BLaER1 treated with 17β-estradiol and CSF1 and Interleukin-3, amounts not matched to agents 10 nM and 100 nM (cell line): ENCODE measurements around the gene PTPN3.
"Not testable (repeated sequence)": the region's sequence is repeated elsewhere in the genome, so short reads cannot be mapped to it uniquely, and the experiment has no call there.

Experiments used
- H3K27ac ChIP-seq, 11 experiments: shearing (Covaris generic); formaldehyde crosslinking; 2 replicates each; pipeline ENCODE4 v1.8.1; 2022
- H3K27me3 ChIP-seq, 11 experiments: shearing (Covaris generic); formaldehyde crosslinking; 2 replicates each; pipeline ENCODE4 v1.8.1; 2022
- H3K36me3 ChIP-seq, 11 experiments: shearing (Covaris generic); formaldehyde crosslinking; 2 replicates each; pipeline ENCODE4 v1.8.1; 2022
- H3K4me1 ChIP-seq, 10 experiments: shearing (Covaris generic); formaldehyde crosslinking; 2 replicates each; pipeline ENCODE4 v1.8.1; 2022
- H3K4me2 ChIP-seq, 11 experiments: shearing (Covaris generic); formaldehyde crosslinking; 2 replicates each; pipeline ENCODE4 v1.8.1; 2022
- H3K4me3 ChIP-seq, 10 experiments: shearing (Covaris generic); formaldehyde crosslinking; 2 replicates each; pipeline ENCODE4 v1.8.1; 2022
- H3K9ac ChIP-seq, 11 experiments: shearing (Covaris generic); formaldehyde crosslinking; 2 replicates each; pipeline ENCODE4 v1.8.1; 2022
- H3K9me3 ChIP-seq, 11 experiments: shearing (Covaris generic); formaldehyde crosslinking; replicated peaks in 1 of 11; 2 replicates each; pipeline ENCODE4 v1.8.1; 2022
- H4K20me1 ChIP-seq, 11 experiments: shearing (Covaris generic); formaldehyde crosslinking; 2 replicates each; pipeline ENCODE4 v1.8.1; 2022
- Cebpa-rat ChIP-seq, 11 experiments: shearing (Covaris generic); IDR thresholded peaks; 2 replicates each; pipeline ENCODE4 v1.8.1; 2022

Gene PTPN3

GRCh38 chr9:109498195-109499092 is at the start of gene PTPN3:
PTPN3 (minus strand) TSS chr9:109498307; CDS start chr9:109463434, 34,873 bp downstream.
- H3K27ac ChIP-seq, result no peak within 1 kb of the TSS
- no peak for TF ChIP-seq Cebpa-rat (IDR thresholded peaks at IDR 0.05)

GRCh38 chr9:109544954-109545353 is 46.8 kb upstream of the PTPN3 start:
- H3K9me3 ChIP-seq, result peaks cover 60 to 71% (median 65%) of the 10 kb centered on the region in 11 experiments
- H4K20me1 ChIP-seq, H3K4me3 ChIP-seq, H3K27me3 ChIP-seq, H3K4me2 ChIP-seq, H3K9ac ChIP-seq, H3K27ac ChIP-seq, H3K4me1 ChIP-seq, H3K36me3 ChIP-seq: not testable (repeated sequence)

More at GRCh38 chr9:109498195-109499092, at the start of gene PTPN3:
- H3K27me3 ChIP-seq, result peaks cover 79 to 91% (median 86%) of the 10 kb centered on the region in 11 experiments
- no peak within 1 kb of the TSS for H3K4me2 ChIP-seq
- H3K4me3 ChIP-seq, result no peak within 1 kb of the TSS
- peaks cover 12 to 27% (median 21%) of the 10 kb centered on the region in 11 experiments; a peak in 18 of 22 replicates for H3K9me3 ChIP-seq
- H3K9ac ChIP-seq, result no peak within 1 kb of the TSS
- H3K4me1 ChIP-seq, result 0 out of 20 replicates have a peak, but pooled peaks cover 0 to 4% (median 0%) of the 10 kb centered on the region in 10 experiments
- H3K36me3 ChIP-seq, result no peaks in the 10 kb centered on the region
- H4K20me1 ChIP-seq, result peaks cover 0 to 14% (median 0%) of the 10 kb centered on the region in 11 experiments; a peak in 3 of 22 replicates

GRCh38 chr9:109542922-109543321 is 44.8 kb upstream of the PTPN3 start:
- H3K4me2 ChIP-seq, result no peak overlapping the region

GRCh38 chr9:109538346-109538745 is 40.2 kb upstream of the PTPN3 start:
- Histone ChIP-seq H3K9me3 (peaks cover 16 to 24% (median 21%) of the 10 kb centered on the region in 11 experiments), H3K27me3 (no peaks in the 10 kb centered on the region), H3K36me3 (no peaks in the 10 kb centered on the region), H4K20me1 (no peaks in the 10 kb centered on the region), H3K9ac (no peak overlapping the region), H3K4me1 (no peaks in the 10 kb centered on the region), H3K4me2 (no peak overlapping the region), H3K27ac (no peak overlapping the region), H3K4me3 (no peak overlapping the region)
- no peak for TF ChIP-seq Cebpa-rat (IDR thresholded peaks at IDR 0.05)

More at GRCh38 chr9:109542922-109543321, 44.8 kb upstream of the PTPN3 start:
- H3K36me3 ChIP-seq, result no peaks in the 10 kb centered on the region
- H3K27me3 ChIP-seq, result no peaks in the 10 kb centered on the region
- no peak overlapping the region for H3K27ac ChIP-seq
- peak overlapping the region in 1 of 10 experiments; percentile 14; a peak in 1 of 20 replicates for H3K4me3 ChIP-seq
- peaks cover 52 to 60% (median 56%) of the 10 kb centered on the region in 11 experiments for H3K9me3 ChIP-seq
- no peaks in the 10 kb centered on the region for H3K4me1 ChIP-seq
- H3K9ac ChIP-seq, result no peak overlapping the region
- no peaks in the 10 kb centered on the region for H4K20me1 ChIP-seq
- peak in 3 of 11 experiments; percentile 18 to 54 (median 32); a peak in 4 of 22 replicates for TF ChIP-seq Cebpa-rat (IDR thresholded peaks at IDR 0.05)

GRCh38 chr9:109537288-109537687 is 39.2 kb upstream of the PTPN3 start:
- H3K4me3 ChIP-seq, result no peak overlapping the region
- H3K9ac ChIP-seq, result no peak overlapping the region
- no peak for TF ChIP-seq Cebpa-rat (IDR thresholded peaks at IDR 0.05)
- peaks cover 9 to 16% (median 12%) of the 10 kb centered on the region in 11 experiments; a peak in 18 of 22 replicates for H3K9me3 ChIP-seq
- H3K36me3 ChIP-seq, result no peaks in the 10 kb centered on the region
- H3K4me2 ChIP-seq, result no peak overlapping the region
- no peaks in the 10 kb centered on the region for H3K27me3 ChIP-seq
- no peaks in the 10 kb centered on the region for H4K20me1 ChIP-seq
- no peak overlapping the region for H3K27ac ChIP-seq
- no peaks in the 10 kb centered on the region for H3K4me1 ChIP-seq

- Histone ChIP-seq H4K20me1 (no peaks in the 10 kb centered on the region), H3K4me3 (no peak overlapping the region), H3K4me2 (no peak overlapping the region), H3K36me3 (no peaks in the 10 kb centered on the region), H3K9ac (no peak overlapping the region), H3K4me1 (no peaks in the 10 kb centered on the region), H3K27me3 (no peaks in the 10 kb centered on the region), H3K9me3 (peaks cover 9 to 16% (median 11%) of the 10 kb centered on the region in 11 experiments; a peak in 18 of 22 replicates), H3K27ac (no peak overlapping the region)
- TF ChIP-seq Cebpa-rat (IDR thresholded peaks at IDR 0.05), result no peak
Measured at GRCh38 chr9:109536859-109537258, 38.8 kb upstream of the PTPN3 start.

- Histone ChIP-seq H3K27me3 (no peaks in the 10 kb centered on the region; a peak in 1 of 22 replicates), H4K20me1 (no peaks in the 10 kb centered on the region), H3K9me3 (peaks cover 9 to 16% (median 11%) of the 10 kb centered on the region in 11 experiments; a peak in 18 of 22 replicates), H3K4me1 (no peaks in the 10 kb centered on the region), H3K36me3 (no peaks in the 10 kb centered on the region), H3K4me3 (no peak overlapping the region), H3K4me2 (no peak overlapping the region), H3K9ac (no peak overlapping the region), H3K27ac (no peak overlapping the region)
- no peak for TF ChIP-seq Cebpa-rat (IDR thresholded peaks at IDR 0.05)
Measured at GRCh38 chr9:109535365-109535764, 37.3 kb upstream of the PTPN3 start.

GRCh38 chr9:109534151-109534550 is 36.0 kb upstream of the PTPN3 start:
- Histone ChIP-seq H3K4me1 (no peaks in the 10 kb centered on the region), H3K36me3 (no peaks in the 10 kb centered on the region), H3K27ac (no peak overlapping the region), H3K9me3 (peaks cover 9 to 16% (median 11%) of the 10 kb centered on the region in 11 experiments; a peak in 18 of 22 replicates), H4K20me1 (no peaks in the 10 kb centered on the region), H3K4me3 (no peak overlapping the region), H3K9ac (no peak overlapping the region), H3K27me3 (no peaks in the 10 kb centered on the region; a peak in 1 of 22 replicates), H3K4me2 (no peak overlapping the region)
- TF ChIP-seq Cebpa-rat (IDR thresholded peaks at IDR 0.05), result no peak

GRCh38 chr9:109532652-109533051 is 34.5 kb upstream of the PTPN3 start:
- H4K20me1 ChIP-seq, H3K27me3 ChIP-seq, H3K9ac ChIP-seq, H3K36me3 ChIP-seq, H3K4me3 ChIP-seq, H3K27ac ChIP-seq, H3K4me1 ChIP-seq, H3K4me2 ChIP-seq: not testable (repeated sequence)
- H3K9me3 ChIP-seq, result peaks cover 9 to 16% (median 11%) of the 10 kb centered on the region in 11 experiments; a peak in 18 of 22 replicates
